Measurements from ENCODE around the gene ZNF827.

Gene ZNF827

GRCh38 chr4:145871209-145871608, 67.4 kb downstream of the ZNF827 start:
- in situ Hi-C loops (cut with HindIII; ENCODE audit: low sequenced_read_pairs): no loop called here
- H3K4me3 ChIP-seq (ENCODE audit: low read depth, low read length): no peak overlapping the region
- no peak for TF ChIP-seq CTCF (IDR thresholded peaks at IDR 0.05; ENCODE audit: low read depth, low read length, missing control alignments)
- no peak for DNase-seq (ENCODE audit: low read depth)

GRCh38 chr4:145870155-145871020, 68.2 kb downstream of the ZNF827 start:
- no peak for TF ChIP-seq CTCF (IDR thresholded peaks at IDR 0.05; ENCODE audit: low read depth, low read length, missing control alignments)
- no peak overlapping the region for H3K4me3 ChIP-seq (ENCODE audit: low read depth, low read length)
- no peak for DNase-seq (ENCODE audit: low read depth)
- in situ Hi-C loops (cut with HindIII; ENCODE audit: low sequenced_read_pairs): no loop called here

GRCh38 chr4:145868637-145869409, 69.8 kb downstream of the ZNF827 start:
- no peak for TF ChIP-seq CTCF (IDR thresholded peaks at IDR 0.05; ENCODE audit: low read depth, low read length, missing control alignments)
- no peak for DNase-seq (ENCODE audit: low read depth)
- in situ Hi-C loops (cut with HindIII; ENCODE audit: low sequenced_read_pairs): no loop called here
- no peak overlapping the region for H3K4me3 ChIP-seq (ENCODE audit: low read depth, low read length)

GRCh38 chr4:145867406-145867805, 71.2 kb downstream of the ZNF827 start:
- TF ChIP-seq CTCF (IDR thresholded peaks at IDR 0.05; ENCODE audit: low read depth, low read length, missing control alignments): no peak
- in situ Hi-C loops (cut with HindIII; ENCODE audit: low sequenced_read_pairs): no loop called here
- no peak for DNase-seq (ENCODE audit: low read depth)
- H3K4me3 ChIP-seq (ENCODE audit: low read depth, low read length): no peak overlapping the region

GRCh38 chr4:145866991-145867390, 71.6 kb downstream of the ZNF827 start:
- in situ Hi-C loops (cut with HindIII; ENCODE audit: low sequenced_read_pairs): no loop called here
- TF ChIP-seq CTCF (IDR thresholded peaks at IDR 0.05; ENCODE audit: low read depth, low read length, missing control alignments): no peak
- DNase-seq (ENCODE audit: low read depth): no peak

GRCh38 chr4:145865274-145865941, 73.2 kb downstream of the ZNF827 start:
- no peak for TF ChIP-seq CTCF (IDR thresholded peaks at IDR 0.05; ENCODE audit: low read depth, low read length, missing control alignments)
- in situ Hi-C loops (cut with HindIII; ENCODE audit: low sequenced_read_pairs): no loop called here
- no peak for DNase-seq (ENCODE audit: low read depth)
- H3K4me3 ChIP-seq (ENCODE audit: low read depth, low read length): no peak overlapping the region

More at GRCh38 chr4:145866991-145867390, 71.6 kb downstream of the ZNF827 start:
- H3K4me3 ChIP-seq (ENCODE audit: low read depth, low read length): no peak overlapping the region
